Esophagus muscularis mucosa (tissue), 4 donors: ENCODE data around the gene SMCO4. TPM values are rescaled to one million over a fixed set of nuclear protein-coding genes. Genes with fewer than 3 reads are reported as not detected.

Experiments used
- DNase-seq: peaks from one replicate; pipeline ENCODE4 v3.0.0-alpha.2; 2017; ENCODE audit errors: extremely low spot score
- H3K27ac ChIP-seq, 4 donors: fragments of 200-600 bp; sonication (generic); replicated peaks in 1 of 4; 1 replicate in 3 of 4; 2 replicates in 1 of 4; pipeline ENCODE4 v1.5.1; 2016 to 2019; ENCODE audit warnings: mild to moderate bottlenecking in 1 of 4
- H3K27me3 ChIP-seq, 4 donors: fragments of 200-600 bp; sonication (generic); one replicate each; pipeline versions ENCODE4 v1.5.1 to v1.6.0; 2016 to 2019
- H3K36me3 ChIP-seq, 4 donors: fragments of 200-600 bp; sonication (generic); one replicate each; pipeline ENCODE4 v1.5.1; 2016 to 2019
- H3K4me1 ChIP-seq, 4 donors: fragments of 200-600 bp; sonication (generic); one replicate each; pipeline ENCODE4 v1.5.1; 2016 to 2019
- H3K4me3 ChIP-seq, 4 donors: fragments of 200-600 bp; sonication (generic); 1 replicate in 2 of 4; 2 replicates in 2 of 4; pipeline ENCODE4 v1.5.1; 2016 to 2019; ENCODE audit warnings: mild to moderate bottlenecking in 4 of 4, moderate library complexity in 1 of 4
- H3K9me3 ChIP-seq, 4 donors: fragments of 200-600 bp; sonication (generic); 1 replicate in 3 of 4; 2 replicates in 1 of 4; pipeline ENCODE4 v1.5.1; 2016 to 2019
- EP300 ChIP-seq: sonication (generic); formaldehyde crosslinking; IDR thresholded peaks from one replicate; pipeline ENCODE4 v1.6.1; 2017; ENCODE audit warnings: antibody characterized with exemption
- POLR2A ChIP-seq: fragments of 450-650 bp; IDR thresholded peaks from one replicate; pipeline ENCODE4 v1.6.1; 2017; ENCODE audit warnings: antibody characterized with exemption, moderate library complexity, mild to moderate bottlenecking, low read depth
- POLR2AphosphoS5 ChIP-seq, 2 donors: sonication (generic); formaldehyde crosslinking; IDR thresholded peaks; one replicate each; pipeline ENCODE4 v1.6.1; 2017; ENCODE audit warnings: antibody characterized with exemption in 2 of 2
- WGBS: methylation state at CpG from one replicate; pipeline ENCODE4 v1.1.5; 2018; 5-methylcytosine and 5-hydroxymethylcytosine counted together
- intact Hi-C: fragments of 100-400 bp; cut with DNase I; formaldehyde crosslinking; loops from one replicate; pipeline ENCODE4 v1.15.1; 2023
- total RNA-seq, 4 donors: library from RNA; depleted of rRNA; stranded (reverse); fragments of >200 nt; gene quantifications; one replicate each; pipeline versions ENCODE4 v1.1.0 to v1.2.1, GENCODE V29; 2016
- TF ChIP-seq, protein P1 (sequence below), 3 experiments: fragments of 200-600 bp in 2 of 3; fragments of 450-650 bp in 1 of 3; sonication (generic) in 2 of 3; IDR thresholded peaks; one replicate each; pipeline ENCODE4 v1.5.1; 2017 to 2019; ENCODE audit warnings: antibody characterized with exemption in 3 of 3, mild to moderate bottlenecking in 2 of 3, moderate library complexity in 1 of 3

Gene SMCO4
- total RNA-seq, 4 donors from 2014 or later, result 6.2 to 18.6 (median 10.3) TPM

DNA sequence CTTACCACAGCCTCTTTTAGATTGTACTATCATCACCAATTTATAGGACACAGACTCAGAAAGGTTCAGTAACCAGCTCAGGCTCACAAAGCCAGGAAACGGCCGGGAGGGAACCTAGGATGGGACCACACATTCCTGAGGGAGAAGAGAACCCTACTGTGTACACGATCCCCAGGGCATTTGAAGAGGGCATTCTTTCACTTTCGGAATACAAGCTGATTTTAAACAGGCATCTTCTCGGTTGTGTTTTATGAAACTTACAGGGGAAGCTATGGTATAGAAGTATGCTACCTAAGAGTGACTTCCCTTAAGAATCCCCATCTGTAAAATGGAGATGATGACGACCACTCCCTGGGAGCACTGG lies 19.0 kb downstream of the SMCO4 start:
- H3K4me3 ChIP-seq, result no peak overlapping the region
- peaks cover 22 to 41% (median 28%) of the 10 kb centered on the region in 4 donors for H3K4me1 ChIP-seq
- DNase-seq, result no peak
- TF ChIP-seq POLR2AphosphoS5 (IDR thresholded peaks at IDR 0.05) (no peak), POLR2A (no peak), EP300 (no peak)
- TF ChIP-seq, protein P1, sequence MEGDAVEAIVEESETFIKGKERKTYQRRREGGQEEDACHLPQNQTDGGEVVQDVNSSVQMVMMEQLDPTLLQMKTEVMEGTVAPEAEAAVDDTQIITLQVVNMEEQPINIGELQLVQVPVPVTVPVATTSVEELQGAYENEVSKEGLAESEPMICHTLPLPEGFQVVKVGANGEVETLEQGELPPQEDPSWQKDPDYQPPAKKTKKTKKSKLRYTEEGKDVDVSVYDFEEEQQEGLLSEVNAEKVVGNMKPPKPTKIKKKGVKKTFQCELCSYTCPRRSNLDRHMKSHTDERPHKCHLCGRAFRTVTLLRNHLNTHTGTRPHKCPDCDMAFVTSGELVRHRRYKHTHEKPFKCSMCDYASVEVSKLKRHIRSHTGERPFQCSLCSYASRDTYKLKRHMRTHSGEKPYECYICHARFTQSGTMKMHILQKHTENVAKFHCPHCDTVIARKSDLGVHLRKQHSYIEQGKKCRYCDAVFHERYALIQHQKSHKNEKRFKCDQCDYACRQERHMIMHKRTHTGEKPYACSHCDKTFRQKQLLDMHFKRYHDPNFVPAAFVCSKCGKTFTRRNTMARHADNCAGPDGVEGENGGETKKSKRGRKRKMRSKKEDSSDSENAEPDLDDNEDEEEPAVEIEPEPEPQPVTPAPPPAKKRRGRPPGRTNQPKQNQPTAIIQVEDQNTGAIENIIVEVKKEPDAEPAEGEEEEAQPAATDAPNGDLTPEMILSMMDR (IDR thresholded peaks at IDR 0.05), result no peak
- no peaks in the 10 kb centered on the region for H3K27me3 ChIP-seq
- no peaks in the 10 kb centered on the region for H3K9me3 ChIP-seq
- H3K36me3 ChIP-seq, result no peaks in the 10 kb centered on the region
- no peak overlapping the region for H3K27ac ChIP-seq
- 71% methylated on average over 6 of the region's 6 CpGs for WGBS
- intact Hi-C loops, result no loop called here

GRCh38 chr11:93520726-93521509 lies 22.3 kb downstream of the SMCO4 start:
- TF ChIP-seq EP300, result no peak
- TF ChIP-seq POLR2AphosphoS5 (IDR thresholded peaks at IDR 0.05), result no peak
- no peak for TF ChIP-seq POLR2A
- TF ChIP-seq, protein P1 (IDR thresholded peaks at IDR 0.05), result no peak
- DNase-seq, result no peak
- Histone ChIP-seq H3K27me3 (no peaks in the 10 kb centered on the region), H3K4me1 (peaks cover 9 to 13% (median 12%) of the 10 kb centered on the region in 4 donors), H3K36me3 (no peaks in the 10 kb centered on the region), H3K9me3 (no peaks in the 10 kb centered on the region), H3K27ac (no peak overlapping the region), H3K4me3 (no peak overlapping the region)
- 83% methylated on average over 5 of the region's 5 CpGs for WGBS
- intact Hi-C loops, result no loop called here

DNA sequence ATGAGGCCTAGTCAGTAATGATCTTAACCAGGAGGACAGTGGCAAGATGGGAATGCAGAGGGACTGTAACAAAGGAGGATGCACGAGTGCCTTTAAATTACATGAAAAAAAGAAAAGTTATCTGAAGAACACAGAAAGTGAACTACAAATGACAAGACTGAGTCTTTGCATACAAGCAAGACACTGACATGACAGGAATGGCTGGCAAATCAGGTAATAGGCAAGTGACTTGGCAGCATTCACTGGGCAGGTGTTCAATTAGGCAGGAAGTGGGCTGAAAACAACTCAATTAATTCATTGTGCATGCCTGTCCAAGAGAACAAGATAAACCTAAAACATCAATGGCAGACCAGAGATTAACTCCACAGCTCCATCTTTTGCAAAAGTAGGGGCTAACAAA lies 24.0 kb downstream of the SMCO4 start:
- no peaks in the 10 kb centered on the region for H3K27me3 ChIP-seq
- intact Hi-C loops, result no loop called here
- no peak overlapping the region for H3K4me3 ChIP-seq
- H3K36me3 ChIP-seq, result no peaks in the 10 kb centered on the region
- 96% methylated on average over 1 of the region's 1 CpG for WGBS
- TF ChIP-seq, protein P1 (IDR thresholded peaks at IDR 0.05), result no peak
- TF ChIP-seq POLR2A (no peak), POLR2AphosphoS5 (IDR thresholded peaks at IDR 0.05) (no peak), EP300 (no peak)
- peaks cover 0 to 7% (median 3%) of the 10 kb centered on the region in 4 donors for H3K4me1 ChIP-seq
- H3K27ac ChIP-seq, result no peak overlapping the region
- no peak for DNase-seq
- H3K9me3 ChIP-seq, result no peaks in the 10 kb centered on the region

GRCh38 chr11:93518081-93518480 lies 25.1 kb downstream of the SMCO4 start:
- intact Hi-C loops, result no loop called here
- 99% methylated on average over 3 of the region's 3 CpGs for WGBS

More at GRCh38 chr11:93518081-93518480, 25.1 kb downstream of the SMCO4 start:
- H3K27ac ChIP-seq, result no peak overlapping the region
- no peak for DNase-seq
- H3K4me1 ChIP-seq, result peaks cover 0 to 7% (median 3%) of the 10 kb centered on the region in 4 donors
- no peak for TF ChIP-seq POLR2A
- TF ChIP-seq EP300, result no peak
- TF ChIP-seq, protein P1 (IDR thresholded peaks at IDR 0.05), result no peak
- TF ChIP-seq POLR2AphosphoS5 (IDR thresholded peaks at IDR 0.05), result no peak
- no peaks in the 10 kb centered on the region for H3K36me3 ChIP-seq
- H3K9me3 ChIP-seq, result no peaks in the 10 kb centered on the region
- H3K4me3 ChIP-seq, result no peak overlapping the region
- H3K27me3 ChIP-seq, result no peaks in the 10 kb centered on the region
